Bronchial epithelial cell (primary cell): ENCODE data around the gene EPHA7. TPM values are rescaled to one million over a fixed set of nuclear protein-coding genes. Genes with fewer than 3 reads are reported as not detected.

ENCODE experiments used
- DNase-seq: peaks from one replicate; pipeline ENCODE4 v3.0.0-alpha.2; 2010; ENCODE audit warnings: low read depth
- FAIRE-seq: peaks from 2 replicates; lab custom pipeline; 2011; peaks lifted over from hg19 to GRCh38; lab: Jason Lieb, UNC
- H3K27me3 ChIP-seq: 2 replicates; pipeline ENCODE4 v1.5.1; 2011; ENCODE audit warnings: low read length; ENCODE audit not compliant: control insufficient read depth, insufficient read depth
- H3K36me3 ChIP-seq: 2 replicates; pipeline ENCODE4 v1.5.1; 2011; ENCODE audit warnings: low read length; ENCODE audit not compliant: control insufficient read depth, insufficient read depth
- H3K4me3 ChIP-seq: 2 replicates; pipeline ENCODE4 v1.5.1; 2011; ENCODE audit warnings: mild to moderate bottlenecking, low read depth, low read length, control low read depth
- total RNA-seq: library from RNA; depleted of rRNA; stranded (reverse); fragments of >200 nt; gene quantifications from 2 replicates; pipeline ENCODE4 v1.2.1, GENCODE V29; 2014
- TF ChIP-seq, protein P1 (sequence below): IDR thresholded peaks from 2 replicates; pipeline ENCODE4 v1.5.1; 2011; ENCODE audit warnings: mild to moderate bottlenecking, moderate library complexity, low read length, control low read depth, inconsistent platforms; ENCODE audit not compliant: insufficient read depth, severe bottlenecking

The EPHA7 gene
- total RNA-seq, 1 donor from 2014 or later, result not detected

DNA sequence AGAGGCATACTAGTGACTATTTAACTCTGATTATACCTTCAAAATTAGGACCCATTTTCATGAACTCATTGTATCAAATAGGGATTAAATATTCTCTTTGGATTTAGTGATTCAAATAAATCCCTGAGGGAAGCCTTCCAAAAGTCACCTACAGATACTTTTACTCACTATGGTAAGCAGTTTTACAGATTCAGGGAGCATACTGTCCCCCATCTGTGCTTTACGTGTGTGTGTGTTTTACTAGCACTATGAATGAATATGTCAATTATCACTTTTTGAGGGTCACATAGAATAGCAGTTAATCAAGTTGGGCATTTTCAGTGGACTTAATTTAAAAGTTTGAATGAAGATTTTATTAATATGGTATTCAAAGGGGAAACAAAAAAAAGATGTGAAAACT is 96.7 kb downstream of the EPHA7 start:
- no peak for FAIRE-seq
- TF ChIP-seq, protein P1, sequence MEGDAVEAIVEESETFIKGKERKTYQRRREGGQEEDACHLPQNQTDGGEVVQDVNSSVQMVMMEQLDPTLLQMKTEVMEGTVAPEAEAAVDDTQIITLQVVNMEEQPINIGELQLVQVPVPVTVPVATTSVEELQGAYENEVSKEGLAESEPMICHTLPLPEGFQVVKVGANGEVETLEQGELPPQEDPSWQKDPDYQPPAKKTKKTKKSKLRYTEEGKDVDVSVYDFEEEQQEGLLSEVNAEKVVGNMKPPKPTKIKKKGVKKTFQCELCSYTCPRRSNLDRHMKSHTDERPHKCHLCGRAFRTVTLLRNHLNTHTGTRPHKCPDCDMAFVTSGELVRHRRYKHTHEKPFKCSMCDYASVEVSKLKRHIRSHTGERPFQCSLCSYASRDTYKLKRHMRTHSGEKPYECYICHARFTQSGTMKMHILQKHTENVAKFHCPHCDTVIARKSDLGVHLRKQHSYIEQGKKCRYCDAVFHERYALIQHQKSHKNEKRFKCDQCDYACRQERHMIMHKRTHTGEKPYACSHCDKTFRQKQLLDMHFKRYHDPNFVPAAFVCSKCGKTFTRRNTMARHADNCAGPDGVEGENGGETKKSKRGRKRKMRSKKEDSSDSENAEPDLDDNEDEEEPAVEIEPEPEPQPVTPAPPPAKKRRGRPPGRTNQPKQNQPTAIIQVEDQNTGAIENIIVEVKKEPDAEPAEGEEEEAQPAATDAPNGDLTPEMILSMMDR, result no peak
- H3K27me3 ChIP-seq, result no peaks in the 10 kb centered on the region
- H3K36me3 ChIP-seq, result no peaks in the 10 kb centered on the region
- DNase-seq, result no peak
- H3K4me3 ChIP-seq, result no peak overlapping the region

GRCh38 chr6:93319304-93319703 is 100.1 kb downstream of the EPHA7 start:
- DNase-seq, result no peak
- H3K36me3 ChIP-seq, result no peaks in the 10 kb centered on the region
- H3K27me3 ChIP-seq, result no peaks in the 10 kb centered on the region
- TF ChIP-seq, protein P1, result no peak
- FAIRE-seq, result no peak
- H3K4me3 ChIP-seq, result no peak overlapping the region

DNA sequence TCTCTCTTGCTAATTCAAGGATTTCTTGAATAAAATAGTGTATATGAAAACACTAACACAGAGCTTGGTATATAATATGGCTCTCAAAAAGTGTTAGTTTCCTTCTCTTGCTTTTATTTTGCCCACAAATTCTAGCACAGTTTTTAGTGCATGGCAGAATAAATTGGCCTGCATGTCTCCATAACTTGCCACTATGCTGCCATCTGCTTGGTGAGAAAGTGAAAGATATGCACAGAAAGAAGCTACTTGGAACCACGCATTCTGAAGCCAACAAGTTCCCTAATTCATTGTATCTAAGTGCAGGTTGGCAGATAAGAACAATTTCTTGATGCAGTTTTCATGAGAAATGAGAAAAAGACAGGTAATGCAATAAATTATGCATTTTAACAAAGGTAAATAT is 101.2 kb downstream of the EPHA7 start:
- DNase-seq, result no peak
- H3K4me3 ChIP-seq, result no peak overlapping the region
- FAIRE-seq, result no peak
- TF ChIP-seq, protein P1, result no peak
- H3K27me3 ChIP-seq, result no peaks in the 10 kb centered on the region
- no peaks in the 10 kb centered on the region for H3K36me3 ChIP-seq

- H3K36me3 ChIP-seq, result no peaks in the 10 kb centered on the region
- H3K4me3 ChIP-seq, result no peak overlapping the region
- TF ChIP-seq, protein P1, result no peak
- no peaks in the 10 kb centered on the region for H3K27me3 ChIP-seq
- DNase-seq, result no peak
- FAIRE-seq, result no peak
Observed at GRCh38 chr6:93317592-93317991, 101.8 kb downstream of the EPHA7 start.

- no peak overlapping the region for H3K4me3 ChIP-seq
- FAIRE-seq (no peak), DNase-seq (no peak)
- no peaks in the 10 kb centered on the region for H3K27me3 ChIP-seq
- TF ChIP-seq, protein P1, result no peak
- no peaks in the 10 kb centered on the region for H3K36me3 ChIP-seq
Observed at GRCh38 chr6:93307505-93308409, 111.6 kb downstream of the EPHA7 start.

DNA sequence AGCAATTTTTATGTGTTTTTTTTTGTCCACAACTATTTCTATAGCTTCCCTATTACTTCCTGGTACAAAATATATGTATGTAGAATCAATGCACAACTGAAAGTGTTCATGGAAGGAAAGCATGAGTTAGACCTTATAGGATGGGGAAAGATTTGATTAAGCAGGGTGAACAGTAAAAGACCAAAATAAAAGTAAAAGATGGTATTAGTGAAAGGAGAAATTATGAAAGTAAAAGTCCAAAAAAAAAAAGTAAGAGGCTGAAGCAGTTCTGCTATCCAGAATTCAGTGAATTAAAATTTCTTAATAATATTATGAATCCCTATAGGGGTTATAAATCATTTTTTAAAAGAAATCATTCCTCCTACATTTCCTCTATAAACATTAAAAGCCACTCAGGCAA is 114.3 kb downstream of the EPHA7 start:
- Histone ChIP-seq H3K4me3 (no peak overlapping the region), H3K36me3 (no peaks in the 10 kb centered on the region), H3K27me3 (no peaks in the 10 kb centered on the region)
- no peak for FAIRE-seq
- TF ChIP-seq, protein P1, result no peak
- DNase-seq, result no peak
